HEK293 (cell line): ENCODE results near the gene PLCZ1.

Experiments used
- BCL11B ChIP-seq: fragments of 450-650 bp; formaldehyde crosslinking; IDR thresholded peaks from 2 replicates; pipeline ENCODE4 v1.5.1; 2016; ENCODE audit warnings: low read depth, missing biosample characterization, missing genetic modification characterization
- PRDM1 ChIP-seq: fragments of 450-650 bp; formaldehyde crosslinking; IDR thresholded peaks from 2 replicates; pipeline ENCODE4; 2016; ENCODE audit warnings: missing biosample characterization, missing genetic modification characterization
- ZNF138 ChIP-seq: fragments of 450-650 bp; formaldehyde crosslinking; IDR thresholded peaks from 2 replicates; pipeline ENCODE4 v1.5.1; 2016; ENCODE audit warnings: missing biosample characterization, missing genetic modification characterization, borderline replicate concordance
- ZNF175 ChIP-seq: fragments of 450-650 bp; formaldehyde crosslinking; IDR thresholded peaks from 2 replicates; pipeline ENCODE4 v1.5.1; 2016; ENCODE audit warnings: missing biosample characterization, missing genetic modification characterization
- ZNF311 ChIP-seq: fragments of 450-650 bp; formaldehyde crosslinking; IDR thresholded peaks from 2 replicates; pipeline ENCODE4 v1.5.1; 2017; ENCODE audit warnings: missing biosample characterization, missing genetic modification characterization, borderline replicate concordance
- ZNF324 ChIP-seq: fragments of 450-650 bp; formaldehyde crosslinking; IDR thresholded peaks from 2 replicates; pipeline ENCODE4 v1.5.1; 2016; ENCODE audit warnings: missing biosample characterization, missing genetic modification characterization
- ZNF350 ChIP-seq: fragments of 450-650 bp; formaldehyde crosslinking; IDR thresholded peaks from 2 replicates; pipeline ENCODE4 v1.5.0; 2017; ENCODE audit warnings: missing biosample characterization, mild to moderate bottlenecking, missing genetic modification characterization
- ZNF426 ChIP-seq: fragments of 450-650 bp; formaldehyde crosslinking; IDR thresholded peaks from 2 replicates; pipeline ENCODE4 v1.5.1; 2017; ENCODE audit warnings: missing biosample characterization, missing genetic modification characterization, mild to moderate bottlenecking, inconsistent platforms, moderate library complexity
- ZNF433 ChIP-seq: fragments of 450-650 bp; formaldehyde crosslinking; IDR thresholded peaks from 2 replicates; pipeline ENCODE4 v1.5.1; 2016; ENCODE audit warnings: missing biosample characterization, missing genetic modification characterization, low read depth
- ZNF658 ChIP-seq: fragments of 450-650 bp; formaldehyde crosslinking; IDR thresholded peaks from 2 replicates; pipeline ENCODE4; 2016; ENCODE audit warnings: missing biosample characterization, missing genetic modification characterization
- TF ChIP-seq, protein P1 (sequence below): fragments of 450-650 bp; formaldehyde crosslinking; IDR thresholded peaks from 2 replicates; pipeline ENCODE4 v1.5.1; 2016; ENCODE audit warnings: missing biosample characterization, missing genetic modification characterization
- TF ChIP-seq, protein P2 (sequence below): fragments of 450-650 bp; formaldehyde crosslinking; conservative IDR thresholded peaks from 2 replicates; pipeline ENCODE4 v1.5.1; 2016; ENCODE audit warnings: low read depth, missing biosample characterization, missing genetic modification characterization
- TF ChIP-seq, protein P3 (sequence below): fragments of 450-650 bp; formaldehyde crosslinking; IDR thresholded peaks from 2 replicates; pipeline ENCODE4 v1.5.1; 2016; ENCODE audit warnings: missing biosample characterization, missing genetic modification characterization
- TF ChIP-seq, protein P4 (sequence below): fragments of 450-650 bp; IDR thresholded peaks from 2 replicates; pipeline ENCODE4 v1.5.1; 2018; ENCODE audit warnings: missing biosample characterization, missing genetic modification characterization

DNA sequence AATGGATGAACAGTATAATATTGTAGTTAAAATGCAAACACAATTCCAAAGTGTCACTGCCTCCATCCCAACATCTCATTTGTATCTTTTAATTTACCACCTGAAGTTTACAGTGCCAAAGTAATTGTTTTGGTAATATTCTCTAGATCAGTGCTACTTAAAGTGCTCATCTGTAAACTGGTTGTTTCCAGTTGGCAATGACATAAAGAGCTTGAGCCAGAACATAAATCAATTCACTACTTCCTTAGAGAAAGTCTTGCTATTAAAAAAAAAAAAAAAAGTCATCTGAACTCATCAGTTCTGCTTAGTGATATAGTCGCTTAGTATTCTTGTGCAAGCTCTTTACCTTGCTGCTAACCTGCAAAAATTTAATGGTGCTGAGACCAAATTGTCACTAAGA, 16.4 kb downstream of the PLCZ1 start:
- TF ChIP-seq ZNF311 (tag by site-specific recombination): no peak
- no peak for TF ChIP-seq ZNF175 (tag by site-specific recombination)
- TF ChIP-seq ZNF138 (tag by site-specific recombination): no peak
- TF ChIP-seq ZNF350: no peak
- TF ChIP-seq, protein P1, sequence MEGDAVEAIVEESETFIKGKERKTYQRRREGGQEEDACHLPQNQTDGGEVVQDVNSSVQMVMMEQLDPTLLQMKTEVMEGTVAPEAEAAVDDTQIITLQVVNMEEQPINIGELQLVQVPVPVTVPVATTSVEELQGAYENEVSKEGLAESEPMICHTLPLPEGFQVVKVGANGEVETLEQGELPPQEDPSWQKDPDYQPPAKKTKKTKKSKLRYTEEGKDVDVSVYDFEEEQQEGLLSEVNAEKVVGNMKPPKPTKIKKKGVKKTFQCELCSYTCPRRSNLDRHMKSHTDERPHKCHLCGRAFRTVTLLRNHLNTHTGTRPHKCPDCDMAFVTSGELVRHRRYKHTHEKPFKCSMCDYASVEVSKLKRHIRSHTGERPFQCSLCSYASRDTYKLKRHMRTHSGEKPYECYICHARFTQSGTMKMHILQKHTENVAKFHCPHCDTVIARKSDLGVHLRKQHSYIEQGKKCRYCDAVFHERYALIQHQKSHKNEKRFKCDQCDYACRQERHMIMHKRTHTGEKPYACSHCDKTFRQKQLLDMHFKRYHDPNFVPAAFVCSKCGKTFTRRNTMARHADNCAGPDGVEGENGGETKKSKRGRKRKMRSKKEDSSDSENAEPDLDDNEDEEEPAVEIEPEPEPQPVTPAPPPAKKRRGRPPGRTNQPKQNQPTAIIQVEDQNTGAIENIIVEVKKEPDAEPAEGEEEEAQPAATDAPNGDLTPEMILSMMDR: no peak
- TF ChIP-seq ZNF433: no peak
- TF ChIP-seq ZNF658 (tag by site-specific recombination): no peak
- TF ChIP-seq, protein P2, sequence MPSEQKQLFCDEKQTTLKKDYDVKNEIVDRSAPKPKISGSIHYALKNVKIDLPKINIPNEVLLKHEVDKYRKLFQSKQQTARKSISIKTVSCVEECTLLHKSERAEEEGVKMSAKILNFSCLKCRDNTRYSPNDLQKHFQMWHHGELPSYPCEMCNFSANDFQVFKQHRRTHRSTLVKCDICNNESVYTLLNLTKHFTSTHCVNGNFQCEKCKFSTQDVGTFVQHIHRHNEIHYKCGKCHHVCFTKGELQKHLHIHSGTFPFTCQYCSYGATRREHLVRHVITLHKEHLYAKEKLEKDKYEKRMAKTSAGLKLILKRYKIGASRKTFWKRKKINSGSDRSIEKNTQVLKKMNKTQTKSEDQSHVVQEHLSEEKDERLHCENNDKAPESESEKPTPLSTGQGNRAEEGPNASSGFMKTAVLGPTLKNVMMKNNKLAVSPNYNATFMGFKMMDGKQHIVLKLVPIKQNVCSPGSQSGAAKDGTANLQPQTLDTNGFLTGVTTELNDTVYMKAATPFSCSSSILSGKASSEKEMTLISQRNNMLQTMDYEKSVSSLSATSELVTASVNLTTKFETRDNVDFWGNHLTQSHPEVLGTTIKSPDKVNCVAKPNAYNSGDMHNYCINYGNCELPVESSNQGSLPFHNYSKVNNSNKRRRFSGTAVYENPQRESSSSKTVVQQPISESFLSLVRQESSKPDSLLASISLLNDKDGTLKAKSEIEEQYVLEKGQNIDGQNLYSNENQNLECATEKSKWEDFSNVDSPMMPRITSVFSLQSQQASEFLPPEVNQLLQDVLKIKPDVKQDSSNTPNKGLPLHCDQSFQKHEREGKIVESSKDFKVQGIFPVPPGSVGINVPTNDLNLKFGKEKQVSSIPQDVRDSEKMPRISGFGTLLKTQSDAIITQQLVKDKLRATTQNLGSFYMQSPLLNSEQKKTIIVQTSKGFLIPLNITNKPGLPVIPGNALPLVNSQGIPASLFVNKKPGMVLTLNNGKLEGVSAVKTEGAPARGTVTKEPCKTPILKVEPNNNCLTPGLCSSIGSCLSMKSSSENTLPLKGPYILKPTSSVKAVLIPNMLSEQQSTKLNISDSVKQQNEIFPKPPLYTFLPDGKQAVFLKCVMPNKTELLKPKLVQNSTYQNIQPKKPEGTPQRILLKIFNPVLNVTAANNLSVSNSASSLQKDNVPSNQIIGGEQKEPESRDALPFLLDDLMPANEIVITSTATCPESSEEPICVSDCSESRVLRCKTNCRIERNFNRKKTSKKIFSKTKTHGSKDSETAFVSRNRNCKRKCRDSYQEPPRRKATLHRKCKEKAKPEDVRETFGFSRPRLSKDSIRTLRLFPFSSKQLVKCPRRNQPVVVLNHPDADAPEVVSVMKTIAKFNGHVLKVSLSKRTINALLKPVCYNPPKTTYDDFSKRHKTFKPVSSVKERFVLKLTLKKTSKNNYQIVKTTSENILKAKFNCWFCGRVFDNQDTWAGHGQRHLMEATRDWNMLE (tag by site-specific recombination): no peak
- TF ChIP-seq PRDM1 (tag by site-specific recombination): no peak
- TF ChIP-seq, protein P3, sequence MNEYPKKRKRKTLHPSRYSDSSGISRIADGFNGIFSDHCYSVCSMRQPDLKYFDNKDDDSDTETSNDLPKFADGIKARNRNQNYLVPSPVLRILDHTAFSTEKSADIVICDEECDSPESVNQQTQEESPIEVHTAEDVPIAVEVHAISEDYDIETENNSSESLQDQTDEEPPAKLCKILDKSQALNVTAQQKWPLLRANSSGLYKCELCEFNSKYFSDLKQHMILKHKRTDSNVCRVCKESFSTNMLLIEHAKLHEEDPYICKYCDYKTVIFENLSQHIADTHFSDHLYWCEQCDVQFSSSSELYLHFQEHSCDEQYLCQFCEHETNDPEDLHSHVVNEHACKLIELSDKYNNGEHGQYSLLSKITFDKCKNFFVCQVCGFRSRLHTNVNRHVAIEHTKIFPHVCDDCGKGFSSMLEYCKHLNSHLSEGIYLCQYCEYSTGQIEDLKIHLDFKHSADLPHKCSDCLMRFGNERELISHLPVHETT (tag by site-specific recombination): no peak
- TF ChIP-seq BCL11B (tag by site-specific recombination): no peak
- no peak for TF ChIP-seq ZNF426 (tag by site-specific recombination)
- TF ChIP-seq ZNF324 (tag by site-specific recombination): no peak
- TF ChIP-seq, protein P4, sequence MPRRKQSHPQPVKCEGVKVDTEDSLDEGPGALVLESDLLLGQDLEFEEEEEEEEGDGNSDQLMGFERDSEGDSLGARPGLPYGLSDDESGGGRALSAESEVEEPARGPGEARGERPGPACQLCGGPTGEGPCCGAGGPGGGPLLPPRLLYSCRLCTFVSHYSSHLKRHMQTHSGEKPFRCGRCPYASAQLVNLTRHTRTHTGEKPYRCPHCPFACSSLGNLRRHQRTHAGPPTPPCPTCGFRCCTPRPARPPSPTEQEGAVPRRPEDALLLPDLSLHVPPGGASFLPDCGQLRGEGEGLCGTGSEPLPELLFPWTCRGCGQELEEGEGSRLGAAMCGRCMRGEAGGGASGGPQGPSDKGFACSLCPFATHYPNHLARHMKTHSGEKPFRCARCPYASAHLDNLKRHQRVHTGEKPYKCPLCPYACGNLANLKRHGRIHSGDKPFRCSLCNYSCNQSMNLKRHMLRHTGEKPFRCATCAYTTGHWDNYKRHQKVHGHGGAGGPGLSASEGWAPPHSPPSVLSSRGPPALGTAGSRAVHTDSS: no peak
